HG03439 (cell line): ENCODE measurements around the gene RPL31.
"Not testable (repeated sequence)": the region's sequence is repeated elsewhere in the genome, so short reads cannot be mapped to it uniquely, and the experiment has no call there.

Experiments
- ATAC-seq: cut with Tn5 transposase; IDR thresholded peaks from one replicate; pipeline ENCODE4 v1.9.1; 2021; ENCODE audit warnings: mild to moderate bottlenecking, moderate library complexity; ENCODE audit not compliant: unreplicated experiment

Gene RPL31

DNA sequence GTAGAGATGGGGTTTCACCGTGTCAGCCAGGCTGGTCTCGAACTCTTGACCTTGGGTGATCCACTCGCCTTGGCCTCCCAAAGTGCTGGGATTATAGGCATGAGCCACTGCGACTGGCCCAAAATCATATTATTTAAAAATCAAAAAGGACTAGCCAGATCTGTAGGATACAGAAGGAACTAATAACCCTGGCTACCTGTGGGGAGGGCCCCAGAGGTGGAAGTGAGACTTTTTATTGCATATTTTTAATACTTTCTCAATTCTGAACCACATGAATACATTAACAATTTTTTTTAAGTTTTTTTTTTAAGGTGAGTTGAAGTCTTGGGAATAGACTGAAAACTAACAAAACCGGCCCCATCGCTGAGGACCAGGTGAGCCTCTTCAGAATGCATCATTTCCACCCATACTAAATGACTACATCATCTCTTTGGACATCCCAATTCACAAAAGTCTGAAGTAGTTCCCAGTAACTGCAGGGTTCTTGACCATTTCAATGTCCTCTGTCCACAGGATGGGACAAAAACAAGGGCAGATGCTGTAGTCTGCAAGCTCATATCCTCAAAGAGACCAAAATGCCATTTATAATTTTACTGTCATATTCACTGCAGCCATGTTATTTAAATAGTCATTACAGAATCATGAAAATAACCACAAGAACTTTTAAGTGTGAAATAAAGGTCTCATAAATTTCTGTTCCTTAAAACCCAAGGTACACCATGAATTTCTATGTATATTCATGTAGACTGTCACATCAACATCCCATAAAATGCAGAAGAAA lies 21.4 kb downstream of the RPL31 start:
- no peak for ATAC-seq

DNA sequence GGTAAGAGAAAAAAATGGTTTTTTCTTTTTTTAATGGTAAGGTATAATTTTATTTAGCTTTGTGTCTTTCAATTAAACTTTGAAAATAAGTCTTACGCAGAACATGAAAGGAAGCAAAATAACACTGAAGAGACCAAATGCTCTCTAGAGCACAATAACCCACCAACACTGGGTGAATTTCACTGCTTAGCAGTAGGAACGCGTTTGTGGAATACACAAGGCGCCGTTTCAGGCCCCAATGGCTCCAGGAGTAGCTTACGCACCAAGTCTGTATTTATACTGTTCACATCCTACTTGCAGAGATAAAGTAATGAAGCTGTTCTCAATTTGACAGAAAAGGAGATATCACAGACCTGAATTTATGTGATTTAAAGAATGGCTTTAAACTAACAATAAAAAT lies 23.5 kb downstream of the RPL31 start:
- no peak for ATAC-seq

DNA sequence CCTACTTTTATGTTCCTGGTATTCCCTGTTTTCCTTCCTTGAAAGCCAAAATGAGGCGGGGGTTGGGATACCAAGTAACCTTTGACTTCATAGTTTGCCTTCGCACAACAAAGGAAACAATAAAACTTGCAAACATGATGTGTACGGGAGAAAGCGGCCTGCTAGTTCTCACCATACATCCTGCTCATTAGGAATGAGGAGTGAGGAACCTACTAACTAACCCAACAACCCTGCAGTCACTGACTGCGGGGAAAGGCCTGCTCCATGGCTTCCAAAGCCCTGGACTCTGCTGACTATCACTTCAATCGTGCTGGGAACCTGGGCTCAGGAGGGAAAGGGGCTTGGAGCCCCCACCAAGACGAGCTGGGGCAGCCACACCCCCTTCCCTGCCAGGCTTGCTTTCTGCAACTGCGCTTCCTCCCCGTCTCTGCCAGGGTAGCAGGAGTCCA lies 24.2 kb downstream of the RPL31 start:
- no peak for ATAC-seq

DNA sequence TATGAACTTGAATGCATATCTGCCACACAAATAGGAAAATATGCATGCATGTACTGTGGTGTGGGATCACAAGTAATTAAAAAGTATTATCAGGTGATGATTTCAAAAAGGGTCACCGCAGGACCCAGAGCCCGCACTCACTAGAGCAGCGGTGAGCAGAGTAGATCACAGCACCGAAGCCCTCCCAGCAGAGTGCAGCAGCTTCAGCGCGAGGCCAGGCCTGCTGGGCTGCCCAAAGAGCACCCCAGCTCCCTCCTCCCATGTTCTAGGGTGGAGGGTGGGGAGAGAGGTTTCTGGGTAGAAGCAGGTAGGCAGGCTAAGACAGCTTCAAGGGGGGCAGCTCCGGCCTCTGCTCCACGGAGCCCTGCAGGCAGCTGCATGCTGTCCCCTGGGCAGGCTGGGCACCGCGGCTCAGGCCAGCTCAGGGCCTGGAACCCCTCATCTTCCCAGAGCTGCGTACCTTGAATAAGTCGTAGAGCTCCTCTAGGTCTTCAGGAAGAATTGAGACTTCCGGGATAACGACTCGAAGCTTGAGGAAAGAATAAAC lies 24.9 kb downstream of the RPL31 start:
- no peak for ATAC-seq

DNA sequence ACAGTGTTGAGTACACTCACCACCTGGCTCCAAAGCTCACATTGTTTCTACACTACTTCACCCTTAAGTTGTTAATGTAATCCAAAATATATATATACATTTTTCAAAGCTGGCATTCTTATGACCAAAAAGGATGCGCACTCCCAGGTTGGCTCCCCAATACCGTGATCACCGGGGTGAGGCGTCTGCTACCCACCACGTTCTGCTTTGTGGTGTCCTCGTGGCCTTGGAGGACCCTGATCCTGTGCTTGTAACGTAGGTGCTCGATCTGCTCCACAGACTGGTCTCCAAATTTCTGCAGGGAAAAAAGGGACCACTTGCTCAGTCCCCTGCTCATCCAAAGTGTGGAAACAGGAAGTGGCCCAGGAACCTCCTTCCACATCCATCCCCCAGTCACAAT lies 25.8 kb downstream of the RPL31 start:
- no peak for ATAC-seq

DNA sequence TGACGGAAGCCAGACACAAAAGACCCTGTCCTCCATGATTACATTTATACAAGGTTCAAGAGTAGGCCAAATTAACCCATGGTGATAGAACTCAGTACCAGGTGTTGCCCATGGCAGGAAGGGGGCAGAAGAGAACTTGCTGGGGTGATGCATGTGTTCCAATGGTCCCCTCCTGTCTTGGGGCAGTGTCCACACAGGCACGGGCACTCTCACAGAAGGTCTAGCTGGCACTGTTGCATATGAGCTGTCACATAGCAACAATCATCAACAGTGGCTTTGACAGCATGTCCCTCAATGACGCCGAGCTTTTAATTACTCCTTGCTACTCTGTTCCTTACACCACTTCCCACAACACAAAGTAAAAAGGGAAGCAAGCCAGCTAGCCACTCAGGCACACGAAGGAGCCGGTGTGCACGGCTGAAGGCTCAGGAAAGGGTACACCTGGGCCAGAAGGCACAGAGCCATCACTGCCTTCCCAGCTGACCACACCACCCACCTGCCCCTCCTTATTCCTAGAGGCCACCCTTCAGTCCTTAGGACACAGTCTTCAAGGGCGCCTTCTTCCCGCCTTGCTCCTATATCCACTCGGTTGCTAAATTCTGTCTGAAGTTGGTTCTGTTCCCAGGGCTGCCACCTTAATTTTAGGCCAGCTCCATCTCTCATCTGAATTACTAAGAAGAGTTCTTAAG lies 28.9 kb downstream of the RPL31 start:
- ATAC-seq: no peak

DNA sequence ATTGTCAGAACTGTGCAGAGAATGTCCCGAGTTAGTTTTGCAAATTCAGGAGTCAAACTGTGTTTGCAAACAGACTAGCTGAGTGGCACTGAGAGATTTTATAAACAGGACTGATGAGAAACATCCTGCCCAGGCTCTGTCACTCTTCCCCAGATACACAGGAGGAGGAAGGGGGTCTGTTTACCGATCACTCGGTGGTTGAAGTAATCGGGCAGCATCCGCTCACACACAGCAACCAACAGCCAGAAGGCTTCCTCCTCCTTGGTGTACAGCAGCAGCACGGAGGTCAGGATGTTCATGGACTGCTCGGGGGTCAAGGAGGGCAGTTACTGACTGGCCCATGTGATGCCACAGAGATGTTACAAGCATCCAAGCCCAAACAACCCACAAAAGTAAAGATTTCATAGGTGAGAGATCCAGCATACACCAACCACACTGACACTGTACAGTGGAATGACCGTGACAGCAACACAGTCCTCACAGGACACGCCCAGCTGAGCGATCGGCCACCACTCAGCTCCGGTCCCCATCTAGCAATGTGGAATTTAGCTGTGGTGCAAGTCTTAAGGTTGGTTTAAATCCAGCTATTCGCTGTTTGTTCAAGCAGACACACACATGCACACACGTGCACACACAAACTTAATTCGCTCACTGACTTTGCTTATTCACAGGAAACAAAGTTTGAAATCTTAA lies 30.1 kb downstream of the RPL31 start:
- no peak for ATAC-seq

DNA sequence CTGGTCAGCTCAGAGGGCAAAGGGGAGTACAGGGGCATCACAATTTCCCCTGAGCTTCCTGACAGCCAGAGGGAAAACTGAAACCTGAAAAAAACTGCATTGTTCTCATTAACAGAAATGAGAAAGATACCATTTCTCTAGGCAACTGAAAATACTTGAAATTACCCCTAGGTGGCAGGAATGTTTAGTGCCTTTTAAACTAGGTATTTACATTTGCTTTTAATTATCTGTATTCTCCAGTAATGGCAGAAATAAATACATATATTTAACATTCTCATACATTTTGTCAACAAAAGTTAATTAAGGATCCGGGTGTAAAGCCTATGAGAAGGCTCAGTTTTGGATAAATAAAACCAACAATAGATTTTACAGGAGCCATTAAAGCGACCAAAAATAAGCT lies 34.5 kb downstream of the RPL31 start:
- ATAC-seq: no peak

DNA sequence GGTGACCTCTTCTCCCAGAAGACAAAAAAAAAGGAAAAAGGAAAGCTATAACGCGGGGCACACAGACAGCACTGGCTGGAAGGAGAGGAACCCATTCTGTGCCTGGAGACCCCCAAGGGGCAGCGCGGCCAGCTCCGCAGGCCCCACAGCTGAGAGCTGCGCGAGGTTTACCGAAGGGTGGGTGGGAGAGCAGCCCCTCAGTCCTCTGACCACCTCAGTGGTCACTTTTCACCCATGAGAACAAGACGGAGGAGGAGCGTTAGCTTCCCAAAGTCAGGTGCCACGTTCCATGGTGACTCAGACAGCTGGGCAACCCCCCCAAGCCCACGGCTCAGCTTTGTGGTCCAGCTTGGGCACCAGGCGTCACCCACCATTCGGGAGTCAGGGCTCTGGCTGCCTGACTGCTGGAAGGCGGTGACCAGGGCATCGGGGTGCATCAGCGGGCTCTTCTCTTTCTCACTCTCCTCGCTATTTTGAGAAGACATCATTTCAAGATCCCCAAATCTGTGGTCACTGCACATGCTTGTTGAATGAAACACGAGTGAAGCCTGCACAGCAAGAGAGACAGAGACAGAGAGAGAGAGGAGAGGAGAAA lies 35.2 kb downstream of the RPL31 start:
- no peak for ATAC-seq

DNA sequence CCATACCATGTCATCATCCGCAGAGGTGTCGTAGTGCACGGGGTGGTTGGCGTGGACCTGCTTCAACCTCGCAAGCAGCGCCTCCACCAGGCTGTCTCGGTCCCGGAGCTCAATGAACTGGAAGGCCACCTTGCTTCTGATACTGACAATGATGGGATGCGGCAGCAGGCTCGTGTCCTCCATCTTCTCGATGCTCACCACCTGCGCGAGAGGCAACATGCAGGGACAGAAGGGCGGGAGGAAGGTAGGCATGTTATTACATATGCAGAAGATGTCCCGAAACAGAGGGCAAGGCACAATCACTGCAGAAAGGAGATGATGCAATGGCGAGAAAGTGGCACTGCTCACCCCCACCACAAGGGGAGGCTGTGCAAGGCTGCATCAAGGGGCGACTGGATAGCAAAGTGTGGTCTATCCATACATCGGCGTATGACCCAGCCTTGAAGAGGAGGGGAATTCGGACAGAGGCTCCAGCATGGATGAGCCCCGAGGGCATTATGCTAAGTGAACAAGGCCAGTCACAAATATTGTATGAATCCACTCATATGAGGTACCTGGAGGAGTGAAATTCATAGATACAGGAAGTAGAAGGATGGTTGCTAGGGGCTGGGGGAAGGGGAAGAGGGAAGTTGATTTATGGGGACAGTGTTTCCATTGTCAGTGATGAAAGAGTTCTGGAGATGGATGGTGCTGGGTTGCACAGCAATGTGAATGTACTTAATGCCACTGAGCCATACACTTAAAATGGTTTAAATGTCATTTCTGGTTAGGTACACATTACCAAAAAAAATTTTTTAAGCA lies 36.6 kb downstream of the RPL31 start:
- ATAC-seq: no peak

DNA sequence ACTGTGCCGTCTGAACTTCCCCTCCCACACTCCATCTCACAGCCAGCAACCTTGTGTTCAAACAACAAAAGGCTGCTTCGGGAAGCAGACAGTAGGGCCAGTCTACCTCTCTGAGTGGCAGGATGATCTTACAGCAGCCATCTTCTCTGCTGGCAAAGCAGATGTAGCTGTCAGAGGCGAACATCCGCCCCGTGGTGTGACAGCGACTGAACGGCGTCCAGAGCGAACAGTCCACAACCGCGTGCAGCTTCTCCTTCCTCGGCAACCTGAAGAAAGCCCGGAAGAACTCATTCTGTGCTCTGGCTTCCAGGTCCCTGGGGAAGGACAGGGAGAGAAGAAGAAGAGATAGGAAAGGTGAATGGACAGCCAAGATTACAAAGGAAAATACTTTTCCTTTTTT lies 38.0 kb downstream of the RPL31 start:
- ATAC-seq: no peak

DNA sequence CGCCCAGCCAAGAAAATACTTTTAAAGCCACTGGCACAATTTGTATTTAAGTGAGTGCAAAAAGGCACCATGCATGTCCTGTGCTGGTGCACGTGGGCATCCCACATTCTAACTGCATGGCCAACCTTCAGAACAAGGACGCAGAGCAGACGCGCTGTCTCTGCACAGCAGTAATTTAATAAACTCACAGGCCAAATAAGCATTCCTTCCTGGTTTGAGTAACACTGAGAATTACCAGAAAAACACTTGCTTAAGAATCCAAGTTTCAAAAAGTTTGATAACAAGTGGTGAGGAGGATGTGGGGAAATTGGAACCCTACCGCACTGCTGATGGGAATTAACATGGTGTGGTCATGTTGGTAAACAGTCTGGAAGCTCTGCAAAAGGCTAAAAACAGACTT lies 38.7 kb downstream of the RPL31 start:
- ATAC-seq: no peak

DNA sequence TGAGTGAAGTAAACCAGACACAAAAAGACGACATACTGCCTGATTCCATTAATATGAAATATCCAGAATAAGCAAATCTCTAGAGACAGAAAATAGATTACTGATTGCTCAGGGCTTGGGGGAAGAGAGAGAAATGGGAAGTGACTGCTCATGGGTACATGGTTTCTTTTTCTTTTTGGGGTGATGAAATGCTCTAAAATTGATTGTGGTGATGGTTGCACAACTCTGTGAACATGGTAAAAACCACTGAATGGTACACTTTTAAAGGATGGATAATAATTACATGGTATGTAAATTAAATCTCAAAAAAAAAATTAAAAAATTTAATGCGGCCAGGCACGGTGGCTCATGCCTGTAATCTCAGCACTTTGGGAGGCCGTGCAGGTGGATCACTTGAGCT lies 39.3 kb downstream of the RPL31 start:
- ATAC-seq: no peak

DNA sequence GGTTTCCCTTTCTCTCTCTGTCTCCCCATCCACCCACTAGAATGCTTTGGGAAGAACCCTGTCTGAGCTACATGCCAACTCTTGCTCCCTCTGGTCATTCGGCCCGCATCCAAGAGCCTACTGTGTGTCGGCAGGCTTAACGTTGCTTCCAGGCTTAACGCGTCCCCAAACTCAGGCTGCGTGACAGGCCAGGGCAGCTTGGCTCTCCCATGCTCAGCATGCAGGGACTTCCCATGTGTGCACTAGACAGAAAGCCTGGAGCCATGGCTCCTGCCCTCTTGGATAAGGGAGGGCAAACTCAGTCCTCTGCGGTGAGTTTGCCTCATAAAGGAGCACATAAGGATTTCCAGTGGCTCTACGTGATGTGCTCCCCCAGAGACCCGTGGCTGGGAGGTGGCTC lies 43.2 kb downstream of the RPL31 start:
- no peak for ATAC-seq

DNA sequence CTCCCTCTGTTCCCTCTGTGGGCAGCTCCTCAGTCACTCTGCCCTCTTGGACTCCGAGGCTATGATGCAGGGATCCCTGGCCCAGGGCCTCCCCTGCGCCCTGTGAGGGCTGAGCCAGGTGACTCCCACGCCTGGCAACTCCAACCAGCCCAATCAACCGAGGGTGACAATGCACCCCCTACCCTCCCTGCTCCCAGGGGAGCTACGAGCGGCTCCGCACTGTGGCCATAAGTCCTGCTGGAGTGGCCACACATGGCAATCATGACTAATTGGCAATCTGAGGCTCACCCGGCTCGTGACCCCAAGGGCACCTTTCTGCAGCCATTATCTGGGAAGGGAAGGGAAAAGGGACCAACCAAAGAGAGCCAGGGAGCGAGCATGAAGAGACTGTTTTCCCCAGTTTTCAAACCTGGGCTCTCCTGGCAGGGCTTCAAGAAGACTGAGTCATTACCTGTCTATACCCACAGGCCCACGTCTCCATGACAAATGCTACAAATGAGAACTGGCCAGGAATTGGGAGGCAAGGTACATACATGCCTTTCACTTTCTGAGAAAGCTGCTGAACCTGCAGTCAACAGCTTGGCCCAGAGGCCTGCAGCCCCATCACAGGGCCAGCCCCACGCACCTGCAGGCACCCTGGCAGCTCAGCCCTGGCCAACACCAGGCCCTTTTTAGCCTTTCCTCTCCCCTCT lies 45.1 kb downstream of the RPL31 start:
- no peak for ATAC-seq

DNA sequence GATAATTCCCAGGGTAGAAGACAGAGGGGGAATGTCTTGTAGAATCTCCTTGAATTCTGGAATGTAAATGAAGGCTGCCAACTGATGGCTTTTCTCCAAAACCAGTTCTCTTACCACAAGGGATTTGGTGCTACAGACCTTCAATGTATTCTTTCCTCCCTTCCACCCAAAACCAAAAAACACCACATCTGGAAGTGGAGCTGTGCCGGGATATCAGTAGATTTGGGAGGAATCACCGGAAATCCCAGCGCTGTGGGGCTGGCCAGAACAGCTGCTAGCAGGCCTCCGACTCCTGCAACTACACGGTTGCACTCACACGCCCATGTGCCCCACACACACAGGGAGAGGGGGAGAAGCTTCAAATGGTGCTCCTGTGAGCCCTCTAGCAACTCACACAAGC lies 45.7 kb downstream of the RPL31 start:
- ATAC-seq: no peak

DNA sequence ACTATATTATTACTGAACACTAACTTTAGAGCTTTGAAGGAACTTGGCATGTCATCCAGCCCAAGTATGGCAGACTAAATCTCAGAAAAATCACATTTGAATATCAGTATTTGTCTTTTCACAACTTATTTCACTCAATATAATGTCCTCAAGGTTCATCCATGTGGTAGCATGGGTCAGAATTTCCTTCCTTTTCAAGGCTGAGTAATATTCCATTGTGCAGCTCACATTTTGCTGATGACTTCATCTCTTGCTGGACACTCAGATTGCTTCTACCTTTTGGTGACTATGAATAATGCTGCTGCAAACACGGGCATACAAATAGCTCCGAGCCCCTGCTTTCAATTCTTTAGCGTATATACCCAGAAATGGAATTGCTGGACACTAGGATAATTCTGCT lies 46.7 kb downstream of the RPL31 start:
- no peak for ATAC-seq

DNA sequence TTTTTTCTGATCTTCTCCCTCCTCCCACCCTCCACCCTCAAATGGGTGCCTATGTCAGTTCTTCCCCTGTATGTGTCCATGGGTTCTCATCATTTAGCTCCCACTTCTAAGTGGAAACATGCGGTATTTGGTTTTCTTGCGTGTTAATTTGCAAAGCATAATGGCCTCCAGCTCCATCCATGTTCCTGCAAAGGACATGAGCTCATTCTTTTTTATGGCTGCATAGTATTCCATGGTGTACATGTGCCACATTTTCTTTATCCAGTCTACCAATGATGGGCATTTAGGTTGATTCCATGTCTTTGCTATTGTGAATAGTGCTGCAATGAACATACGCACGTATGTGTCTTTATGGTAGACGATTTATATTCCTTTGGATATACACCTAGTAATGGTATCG lies 48.8 kb downstream of the RPL31 start:
- not testable (repeated sequence) for ATAC-seq

DNA sequence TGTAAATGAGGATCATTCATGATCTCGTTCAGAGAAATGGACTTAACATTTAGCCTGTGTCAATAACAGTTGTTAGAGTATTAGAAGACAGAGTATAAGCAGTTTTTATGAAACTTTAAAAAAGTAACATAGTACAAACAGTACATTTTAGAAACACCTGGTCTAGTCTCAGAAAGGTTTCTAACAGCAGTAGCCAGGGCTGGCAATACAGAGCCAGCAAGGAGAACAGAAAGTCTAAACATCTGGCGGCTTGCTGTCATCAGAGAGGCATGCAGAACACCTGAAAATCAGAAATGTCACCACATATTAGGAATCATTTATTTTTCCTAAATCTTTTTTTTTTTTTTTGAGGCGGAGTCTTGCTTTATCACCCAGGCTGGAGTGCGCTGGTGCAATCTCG lies 50.1 kb downstream of the RPL31 start:
- ATAC-seq: no peak

DNA sequence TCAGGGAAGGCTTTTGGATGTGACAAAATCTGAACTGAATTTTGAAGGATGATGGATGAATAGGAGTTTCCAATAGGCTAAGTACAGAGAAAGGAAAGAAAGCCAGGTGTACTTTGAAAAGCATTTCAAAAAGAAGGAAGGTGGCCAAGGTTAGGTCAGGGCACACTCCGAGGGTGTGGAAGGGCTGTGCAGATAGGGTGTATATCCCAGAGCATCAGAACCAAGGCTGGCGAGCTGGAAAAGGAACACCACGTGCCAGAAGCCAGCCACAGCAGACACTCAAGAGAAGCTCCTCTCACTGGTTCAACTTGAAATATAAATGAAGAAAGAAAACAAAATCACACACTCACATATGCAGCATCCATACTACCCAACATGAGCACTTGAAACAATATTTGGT lies 51.0 kb downstream of the RPL31 start:
- ATAC-seq: no peak
